ENCODE data around the gene TELO2.

The TELO2 gene

GRCh38 chr16:1497014-1497598 is 3.9 kb downstream of the TELO2 start:
- DNase-seq (ENCODE audit: low read depth in 2 of 3, low spot score in 1 of 3) = no peak

- no peak for DNase-seq (ENCODE audit: low read depth in 2 of 3, low spot score in 1 of 3)
These were observed 5.9 kb downstream of the TELO2 start for GRCh38 chr16:1498899-1499676.

GRCh38 chr16:1499756-1500464 is 6.8 kb downstream of the TELO2 start:
- no peak for DNase-seq (ENCODE audit: low read depth in 2 of 3, low spot score in 1 of 3)

- DNase-seq (ENCODE audit: low read depth in 2 of 3, low spot score in 1 of 3) = no peak
These were observed 7.4 kb downstream of the TELO2 start for GRCh38 chr16:1500465-1501150.

- DNase-seq (ENCODE audit: low read depth in 2 of 3, low spot score in 1 of 3) = no peak
These were observed 8.5 kb downstream of the TELO2 start for GRCh38 chr16:1501630-1502029.

- no peak for DNase-seq (ENCODE audit: low read depth in 2 of 3, low spot score in 1 of 3)
These were observed 9.2 kb downstream of the TELO2 start for GRCh38 chr16:1502092-1503004.

GRCh38 chr16:1503110-1503955 is 10.2 kb downstream of the TELO2 start:
- no peak for DNase-seq (ENCODE audit: low read depth in 2 of 3, low spot score in 1 of 3)

GRCh38 chr16:1505073-1505844 is 12.1 kb downstream of the TELO2 start:
- DNase-seq (ENCODE audit: low read depth in 2 of 3, low spot score in 1 of 3) = no peak

GRCh38 chr16:1505912-1506311 is 12.8 kb downstream of the TELO2 start:
- DNase-seq (ENCODE audit: low read depth in 2 of 3, low spot score in 1 of 3) = no peak

- no peak for DNase-seq (ENCODE audit: low read depth in 2 of 3, low spot score in 1 of 3)
These were observed 13.5 kb downstream of the TELO2 start for GRCh38 chr16:1506494-1507213.

- DNase-seq (ENCODE audit: low read depth in 2 of 3, low spot score in 1 of 3) = no peak
These were observed 15.5 kb downstream of the TELO2 start for GRCh38 chr16:1508494-1509187.

GRCh38 chr16:1509307-1510221 is 16.4 kb downstream of the TELO2 start:
- no peak for DNase-seq (ENCODE audit: low read depth in 2 of 3, low spot score in 1 of 3)

GRCh38 chr16:1510272-1510671 is 17.1 kb downstream of the TELO2 start:
- no peak for DNase-seq (ENCODE audit: low read depth in 2 of 3, low spot score in 1 of 3)

GRCh38 chr16:1510941-1511351 is 17.8 kb downstream of the TELO2 start:
- no peak for DNase-seq (ENCODE audit: low read depth in 2 of 3, low spot score in 1 of 3)

GRCh38 chr16:1511662-1512569 is 18.8 kb downstream of the TELO2 start:
- no peak for DNase-seq (ENCODE audit: low read depth in 2 of 3, low spot score in 1 of 3)

GRCh38 chr16:1512774-1513173 is 19.6 kb downstream of the TELO2 start:
- no peak for DNase-seq (ENCODE audit: low read depth in 2 of 3, low spot score in 1 of 3)
